NCI-H82 (cell line): ENCODE measurements around the gene STX7.

Source experiments
- DNase-seq: peaks from one replicate; lab custom pipeline; 2025; lab: John Stamatoyannopoulos, UW

STX7 gene

GRCh38 chr6:132412656-132413498, 100.0 kb downstream of the STX7 start:
- no peak for DNase-seq

- DNase-seq = no peak
Measured at GRCh38 chr6:132411296-132411695, 101.6 kb downstream of the STX7 start.

- no peak for DNase-seq
Measured at GRCh38 chr6:132410830-132411229, 102.1 kb downstream of the STX7 start.

- DNase-seq = no peak
Measured at GRCh38 chr6:132405143-132405915, 107.6 kb downstream of the STX7 start.

GRCh38 chr6:132404736-132405135, 108.2 kb downstream of the STX7 start:
- DNase-seq = no peak

GRCh38 chr6:132404330-132404729, 108.6 kb downstream of the STX7 start:
- DNase-seq = no peak

GRCh38 chr6:132401618-132402285, 111.2 kb downstream of the STX7 start:
- DNase-seq = no peak

GRCh38 chr6:132400883-132401617, 111.9 kb downstream of the STX7 start, which contains the start of gene MOXD1:
Gene MOXD1, minus strand, starts transcription at chr6:132401475. Its CDS starts 49 bp downstream, at chr6:132401426.
- no peak for DNase-seq

- DNase-seq = no peak
Measured at GRCh38 chr6:132400555-132400882, 112.4 kb downstream of the STX7 start.

GRCh38 chr6:132399376-132400074, 113.4 kb downstream of the STX7 start:
- DNase-seq = no peak
